GM13976 (cell line): Measurements from ENCODE around the gene LRP1B.

Source experiments
- DNase-seq: peaks from one replicate; pipeline ENCODE4 v3.0.0; 2012; ENCODE audit warnings: low spot score
- CTCF ChIP-seq: IDR thresholded peaks from 2 replicates; pipeline ENCODE4 v1.5.1; 2012; ENCODE audit warnings: borderline replicate concordance, mild to moderate bottlenecking; ENCODE audit not compliant: insufficient read depth; ENCODE audit errors: extremely low read depth, missing control alignments, control extremely low read depth
- in situ Hi-C: fragments of 300-500 bp; cut with MboI; formaldehyde crosslinking; loops from one replicate; pipeline ENCODE4 v1.12.0; 2022; ENCODE audit warnings: low sequenced_read_pairs, mixed read lengths, inconsistent platforms; ENCODE audit not compliant: unreplicated experiment

The LRP1B gene

DNA sequence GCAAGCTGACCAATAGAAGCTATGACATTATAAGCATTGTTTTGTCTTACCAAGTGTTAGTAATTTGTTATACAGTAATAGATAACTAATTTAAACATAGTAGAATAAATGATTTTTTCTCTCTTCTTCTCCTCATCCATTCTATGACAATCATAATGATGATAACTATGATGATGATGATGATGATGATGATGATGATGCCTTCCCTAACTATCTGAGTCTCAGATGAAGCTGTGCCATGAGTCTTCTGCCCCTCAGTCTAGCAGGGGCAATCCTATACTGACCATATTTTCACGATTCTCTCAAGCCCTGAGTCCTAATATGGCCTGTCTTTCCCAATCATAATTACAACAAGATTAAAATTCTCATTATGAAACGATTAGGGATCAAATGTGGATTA is 1369.0 kb downstream of the LRP1B start:
- DNase-seq = no peak
- in situ Hi-C loops = no loop called here
- no peak for TF ChIP-seq CTCF

DNA sequence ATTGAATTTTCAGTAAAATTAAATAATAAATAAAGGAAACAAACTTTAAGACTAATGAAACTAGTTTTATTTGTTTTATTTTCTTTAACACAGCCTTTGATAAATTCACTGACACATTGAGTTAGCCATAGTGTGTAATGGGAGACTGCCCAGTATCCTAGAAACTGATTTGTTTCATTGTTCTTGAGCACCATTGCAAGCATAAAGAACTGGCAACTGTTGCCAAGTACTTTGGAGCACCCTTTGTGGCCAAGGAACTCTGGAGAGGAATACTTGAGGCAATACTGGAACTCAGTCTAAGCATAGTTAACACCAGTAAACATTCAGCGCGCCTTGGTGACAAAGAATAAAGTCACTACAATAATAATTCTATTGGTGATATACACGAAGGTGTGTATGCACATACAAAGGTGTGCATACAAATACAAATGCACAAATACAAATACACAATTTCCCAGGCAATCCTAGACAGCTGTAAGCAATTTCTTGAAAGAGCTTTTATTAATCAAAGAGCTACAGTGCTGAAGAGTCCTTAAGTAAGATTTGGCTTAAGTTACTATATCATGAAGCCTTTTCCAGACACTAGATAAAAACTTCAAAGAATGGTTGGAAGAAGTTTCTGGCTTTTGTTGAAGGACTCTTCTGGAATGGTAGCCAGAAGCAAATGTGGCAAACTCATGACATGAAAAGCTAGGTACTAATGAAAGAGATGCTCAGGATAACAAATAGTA is 1371.2 kb downstream of the LRP1B start:
- no peak for DNase-seq
- TF ChIP-seq CTCF = no peak
- in situ Hi-C loops = no loop called here

- peak; percentile 4 for DNase-seq
- no peak for TF ChIP-seq CTCF
- in situ Hi-C loops = no loop called here
Measured at GRCh38 chr2:140747665-140748064, 1383.2 kb downstream of the LRP1B start.

DNA sequence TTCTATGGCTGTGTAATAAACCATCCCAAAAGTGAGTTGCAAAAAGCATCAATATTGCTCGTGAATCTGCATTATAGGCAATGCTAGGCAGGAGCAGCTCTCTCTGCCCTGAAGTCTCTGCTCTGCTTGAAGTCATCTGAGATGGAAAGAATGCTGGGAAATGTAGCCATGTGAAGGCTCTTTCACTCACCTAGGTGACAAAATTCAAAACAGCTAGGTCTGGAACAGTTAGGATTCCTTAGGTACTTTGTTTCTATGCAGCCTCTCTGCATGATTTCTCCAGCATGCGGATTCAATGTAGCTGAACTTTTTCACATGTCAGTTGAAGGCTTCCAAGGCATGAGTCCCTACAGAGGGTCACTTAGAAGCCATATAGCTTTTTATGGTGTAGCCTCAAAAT is 1383.7 kb downstream of the LRP1B start:
- TF ChIP-seq CTCF = no peak
- no peak for DNase-seq
- in situ Hi-C loops = no loop called here

DNA sequence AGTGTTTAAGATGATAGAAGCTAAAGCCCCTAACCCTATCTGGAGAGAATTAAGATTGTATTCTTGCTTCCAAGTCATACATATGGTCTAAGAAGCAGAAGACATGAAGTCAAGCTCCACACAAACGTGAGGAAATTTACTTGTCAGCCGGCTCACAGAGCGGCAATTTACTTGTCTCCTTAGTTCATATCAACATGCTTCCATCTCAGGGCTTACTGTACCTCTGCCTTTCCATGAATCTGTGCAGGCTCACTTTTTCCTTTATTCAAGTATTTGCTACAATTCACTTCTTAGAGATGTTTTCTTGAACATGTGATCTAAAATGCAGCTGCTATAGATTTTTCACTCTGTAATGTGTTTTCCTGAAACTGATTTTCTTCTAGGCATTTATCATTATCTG is 1386.4 kb downstream of the LRP1B start:
- in situ Hi-C loops = no loop called here
- TF ChIP-seq CTCF = no peak
- no peak for DNase-seq

GRCh38 chr2:140737006-140737405 is 1393.8 kb downstream of the LRP1B start:
- TF ChIP-seq CTCF = no peak
- DNase-seq = no peak
- in situ Hi-C loops = no loop called here
